GM18858 (cell line): Measurements from ENCODE around the gene FARS2.

Experiments used
- ATAC-seq: cut with Tn5 transposase; IDR thresholded peaks from one replicate; pipeline ENCODE4 v1.9.1; 2021; ENCODE audit not compliant: unreplicated experiment

The FARS2 gene

DNA sequence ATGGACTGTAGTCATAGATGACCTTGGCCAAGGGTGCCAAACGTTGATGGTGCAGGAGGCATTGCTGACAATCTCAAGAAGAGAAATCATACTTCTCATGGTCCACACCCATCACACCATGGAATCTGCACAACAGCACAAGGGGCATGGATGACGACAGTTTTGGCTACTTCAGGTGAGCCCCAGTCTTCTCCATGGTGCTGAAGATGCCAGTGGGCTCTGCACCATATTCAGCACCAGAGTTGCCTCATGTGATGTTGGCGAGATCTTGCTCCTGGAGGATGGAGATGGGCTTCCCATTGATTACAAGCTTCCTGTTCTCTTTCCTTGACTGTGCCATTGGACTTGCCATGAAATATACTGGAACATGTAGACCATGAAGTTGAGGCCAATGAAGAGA is 556.6 kb downstream of the FARS2 start:
- no peak for ATAC-seq

DNA sequence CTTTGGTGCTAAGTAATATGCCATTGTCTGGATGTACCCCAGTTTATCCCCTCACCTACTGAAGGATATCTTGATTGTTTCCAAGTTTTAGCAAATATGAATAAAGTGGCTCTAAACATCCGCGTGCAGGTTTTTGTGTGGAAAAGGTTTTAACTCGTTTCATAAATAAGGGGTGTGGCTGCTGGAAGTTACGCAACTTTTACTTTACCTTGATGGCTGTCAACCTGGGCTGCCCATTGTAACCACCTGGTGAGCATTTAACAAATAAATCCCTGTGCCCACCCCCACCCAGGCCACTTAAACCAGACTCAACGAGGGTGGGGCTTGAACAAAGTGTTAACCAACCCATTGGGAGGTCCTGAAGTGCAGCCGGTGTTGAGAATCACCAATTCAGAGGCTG is 557.6 kb downstream of the FARS2 start:
- no peak for ATAC-seq
